ENCODE measurements around the gene ZNF44. TPM values are rescaled to one million over a fixed set of nuclear protein-coding genes. Genes with fewer than 3 reads are reported as not detected.

The ZNF44 gene
- total and polyA plus RNA-seq, 9 of the 15 experiments (the other 6 are each of a cell fraction or from before 2014, with no cell fraction given) = 2.6 to 8.3 (median 4.4) TPM

- TF ChIP-seq, protein P1, sequence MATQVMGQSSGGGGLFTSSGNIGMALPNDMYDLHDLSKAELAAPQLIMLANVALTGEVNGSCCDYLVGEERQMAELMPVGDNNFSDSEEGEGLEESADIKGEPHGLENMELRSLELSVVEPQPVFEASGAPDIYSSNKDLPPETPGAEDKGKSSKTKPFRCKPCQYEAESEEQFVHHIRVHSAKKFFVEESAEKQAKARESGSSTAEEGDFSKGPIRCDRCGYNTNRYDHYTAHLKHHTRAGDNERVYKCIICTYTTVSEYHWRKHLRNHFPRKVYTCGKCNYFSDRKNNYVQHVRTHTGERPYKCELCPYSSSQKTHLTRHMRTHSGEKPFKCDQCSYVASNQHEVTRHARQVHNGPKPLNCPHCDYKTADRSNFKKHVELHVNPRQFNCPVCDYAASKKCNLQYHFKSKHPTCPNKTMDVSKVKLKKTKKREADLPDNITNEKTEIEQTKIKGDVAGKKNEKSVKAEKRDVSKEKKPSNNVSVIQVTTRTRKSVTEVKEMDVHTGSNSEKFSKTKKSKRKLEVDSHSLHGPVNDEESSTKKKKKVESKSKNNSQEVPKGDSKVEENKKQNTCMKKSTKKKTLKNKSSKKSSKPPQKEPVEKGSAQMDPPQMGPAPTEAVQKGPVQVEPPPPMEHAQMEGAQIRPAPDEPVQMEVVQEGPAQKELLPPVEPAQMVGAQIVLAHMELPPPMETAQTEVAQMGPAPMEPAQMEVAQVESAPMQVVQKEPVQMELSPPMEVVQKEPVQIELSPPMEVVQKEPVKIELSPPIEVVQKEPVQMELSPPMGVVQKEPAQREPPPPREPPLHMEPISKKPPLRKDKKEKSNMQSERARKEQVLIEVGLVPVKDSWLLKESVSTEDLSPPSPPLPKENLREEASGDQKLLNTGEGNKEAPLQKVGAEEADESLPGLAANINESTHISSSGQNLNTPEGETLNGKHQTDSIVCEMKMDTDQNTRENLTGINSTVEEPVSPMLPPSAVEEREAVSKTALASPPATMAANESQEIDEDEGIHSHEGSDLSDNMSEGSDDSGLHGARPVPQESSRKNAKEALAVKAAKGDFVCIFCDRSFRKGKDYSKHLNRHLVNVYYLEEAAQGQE (IDR thresholded peaks at IDR 0.05; ENCODE audit: borderline replicate concordance) = no peak
- TF ChIP-seq, protein P1 (CRISPR knock-in tag; IDR thresholded peaks at IDR 0.05; ENCODE audit: low read depth) = no peak
- TF ChIP-seq CHD4 (IDR thresholded peaks at IDR 0.05; ENCODE audit: insufficient read depth, insufficient replicate concordance, low read depth, low read length, poor library complexity, severe bottlenecking) (no peak), POLR2AphosphoS5 (IDR thresholded peaks at IDR 0.05; ENCODE audit: control insufficient read depth, insufficient read depth, low read depth, low read length) (peak; percentile 45; the same call in 1 of the 2 replicates), SNRNP70 (optimal IDR thresholded peaks at IDR 0.05; ENCODE audit: low read depth, low read length) (no peak), ZNF79 (CRISPR knock-in tag; IDR thresholded peaks at IDR 0.05; ENCODE audit: low read depth) (no peak), NCOA4 (IDR thresholded peaks at IDR 0.05; ENCODE audit: partially characterized antibody) (no peak), CEBPB (tag; IDR thresholded peaks at IDR 0.05) (peak; percentile 97), MEIS2 (IDR thresholded peaks at IDR 0.05; ENCODE audit: partially characterized antibody) (no peak), E2F6 (IDR thresholded peaks at IDR 0.05; ENCODE audit: borderline replicate concordance in 1 of 2, extremely low read depth in 1 of 2, insufficient read depth in 1 of 2, insufficient read length in 1 of 2, low read depth in 1 of 2, low read length in 1 of 2, poor library complexity in 1 of 2, severe bottlenecking in 1 of 2) (peak in 1 of 2 experiments; percentile 35), PYGO2 (tag; IDR thresholded peaks at IDR 0.05) (no peak)
- TF ChIP-seq, protein P2, sequence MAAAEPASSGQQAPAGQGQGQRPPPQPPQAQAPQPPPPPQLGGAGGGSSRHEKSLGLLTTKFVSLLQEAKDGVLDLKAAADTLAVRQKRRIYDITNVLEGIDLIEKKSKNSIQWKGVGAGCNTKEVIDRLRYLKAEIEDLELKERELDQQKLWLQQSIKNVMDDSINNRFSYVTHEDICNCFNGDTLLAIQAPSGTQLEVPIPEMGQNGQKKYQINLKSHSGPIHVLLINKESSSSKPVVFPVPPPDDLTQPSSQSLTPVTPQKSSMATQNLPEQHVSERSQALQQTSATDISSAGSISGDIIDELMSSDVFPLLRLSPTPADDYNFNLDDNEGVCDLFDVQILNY (CRISPR knock-in tag; IDR thresholded peaks at IDR 0.05) = no peak
- TF ChIP-seq, protein P3, sequence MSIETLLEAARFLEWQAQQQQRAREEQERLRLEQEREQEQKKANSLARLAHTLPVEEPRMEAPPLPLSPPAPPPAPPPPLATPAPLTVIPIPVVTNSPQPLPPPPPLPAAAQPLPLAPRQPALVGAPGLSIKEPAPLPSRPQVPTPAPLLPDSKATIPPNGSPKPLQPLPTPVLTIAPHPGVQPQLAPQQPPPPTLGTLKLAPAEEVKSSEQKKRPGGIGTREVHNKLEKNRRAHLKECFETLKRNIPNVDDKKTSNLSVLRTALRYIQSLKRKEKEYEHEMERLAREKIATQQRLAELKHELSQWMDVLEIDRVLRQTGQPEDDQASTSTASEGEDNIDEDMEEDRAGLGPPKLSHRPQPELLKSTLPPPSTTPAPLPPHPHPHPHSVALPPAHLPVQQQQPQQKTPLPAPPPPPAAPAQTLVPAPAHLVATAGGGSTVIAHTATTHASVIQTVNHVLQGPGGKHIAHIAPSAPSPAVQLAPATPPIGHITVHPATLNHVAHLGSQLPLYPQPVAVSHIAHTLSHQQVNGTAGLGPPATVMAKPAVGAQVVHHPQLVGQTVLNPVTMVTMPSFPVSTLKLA (conservative IDR thresholded peaks at IDR 0.05) = peak in 1 of 2 experiments; percentile 36; a peak in 1 of 4 replicates
Measured at GRCh38 chr19:12293777-12294248, 870 bp downstream of the ZNF44 start (continued).

Data from K562 (cell line).